ENCODE results near the gene RHBDD1.

RHBDD1 gene

DNA sequence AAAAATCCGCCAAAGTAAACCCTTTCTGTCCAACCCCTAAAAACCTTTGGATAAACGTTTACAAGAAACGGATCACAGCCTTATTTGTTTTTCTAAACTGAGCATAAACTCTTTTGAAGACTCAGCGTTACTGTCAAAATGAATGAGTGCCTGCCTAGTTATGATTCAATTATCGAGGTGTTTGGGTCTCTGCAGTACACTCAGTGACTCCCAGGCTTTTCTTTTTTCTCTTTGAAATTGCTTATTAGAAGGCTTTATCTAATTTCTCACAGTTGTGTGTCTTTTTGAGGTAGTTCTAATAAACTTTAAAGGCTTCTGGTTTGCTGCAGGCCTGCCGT is 663 bp downstream of the RHBDD1 start:
- Histone ChIP-seq H3F3A (ENCODE audit: control insufficient read depth, insufficient read depth) (peaks cover 17% of the 10 kb centered on the region), H3K79me2 (ENCODE audit: control insufficient read depth, low read length) (peaks cover 50% of the 10 kb centered on the region), H4K20me1 (ENCODE audit: control insufficient read depth, insufficient read depth, low read depth, low read length) (no peaks in the 10 kb centered on the region), H3K9me3 (ENCODE audit: control insufficient read depth, insufficient read depth, low read length) (peaks cover 9% of the 10 kb centered on the region), H3K36me3 (ENCODE audit: control insufficient read depth, low read length) (peaks cover 40% of the 10 kb centered on the region), H3K27me3 (ENCODE audit: control insufficient read depth, low read length) (no peaks in the 10 kb centered on the region), H3K4me3 (ENCODE audit: low read length) (peak overlapping the region; percentile 80), H3K9me2 (replicated peaks; ENCODE audit: control insufficient read depth, low read length) (no peaks in the 10 kb centered on the region), H3K4me2 (ENCODE audit: low read length) (peak overlapping the region; percentile 82), H3K27ac (ENCODE audit: low read depth, low read length) (peak overlapping the region; percentile 90), H3K4me1 (ENCODE audit: control insufficient read depth, low read length) (peaks cover 49% of the 10 kb centered on the region)
- no peak for TF ChIP-seq EZH2phosphoT487 (IDR thresholded peaks at IDR 0.05; ENCODE audit: borderline replicate concordance, low read length)
- TF ChIP-seq, protein P1, sequence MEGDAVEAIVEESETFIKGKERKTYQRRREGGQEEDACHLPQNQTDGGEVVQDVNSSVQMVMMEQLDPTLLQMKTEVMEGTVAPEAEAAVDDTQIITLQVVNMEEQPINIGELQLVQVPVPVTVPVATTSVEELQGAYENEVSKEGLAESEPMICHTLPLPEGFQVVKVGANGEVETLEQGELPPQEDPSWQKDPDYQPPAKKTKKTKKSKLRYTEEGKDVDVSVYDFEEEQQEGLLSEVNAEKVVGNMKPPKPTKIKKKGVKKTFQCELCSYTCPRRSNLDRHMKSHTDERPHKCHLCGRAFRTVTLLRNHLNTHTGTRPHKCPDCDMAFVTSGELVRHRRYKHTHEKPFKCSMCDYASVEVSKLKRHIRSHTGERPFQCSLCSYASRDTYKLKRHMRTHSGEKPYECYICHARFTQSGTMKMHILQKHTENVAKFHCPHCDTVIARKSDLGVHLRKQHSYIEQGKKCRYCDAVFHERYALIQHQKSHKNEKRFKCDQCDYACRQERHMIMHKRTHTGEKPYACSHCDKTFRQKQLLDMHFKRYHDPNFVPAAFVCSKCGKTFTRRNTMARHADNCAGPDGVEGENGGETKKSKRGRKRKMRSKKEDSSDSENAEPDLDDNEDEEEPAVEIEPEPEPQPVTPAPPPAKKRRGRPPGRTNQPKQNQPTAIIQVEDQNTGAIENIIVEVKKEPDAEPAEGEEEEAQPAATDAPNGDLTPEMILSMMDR (IDR thresholded peaks at IDR 0.05; ENCODE audit: low read depth, low read length, poor library complexity, severe bottlenecking) = no peak

DNA sequence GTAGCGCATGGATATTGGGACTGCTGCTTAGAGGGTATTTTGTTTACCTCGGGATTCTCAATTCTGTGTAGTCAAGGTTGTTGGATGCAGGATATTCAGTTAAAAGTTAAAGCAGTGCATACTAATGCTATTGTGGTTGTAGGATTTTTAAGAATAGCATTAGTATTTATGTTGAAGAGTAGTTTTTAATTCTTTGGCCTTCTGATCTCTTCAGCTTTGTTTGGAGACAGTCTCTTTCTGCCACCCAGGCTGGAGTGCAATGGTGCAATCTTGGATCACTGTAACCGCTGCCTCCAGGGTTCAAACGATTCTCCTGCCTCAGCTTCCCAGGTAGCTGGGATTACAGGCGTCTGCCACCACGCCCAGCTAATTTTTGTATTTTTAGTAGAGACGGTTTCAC is 1.5 kb downstream of the RHBDD1 start:
- H3K4me3 ChIP-seq (ENCODE audit: low read length) = peak overlapping the region; percentile 80
- peak overlapping the region; percentile 82 for H3K4me2 ChIP-seq (ENCODE audit: low read length)
- TF ChIP-seq, protein P1 (IDR thresholded peaks at IDR 0.05; ENCODE audit: low read depth, low read length, poor library complexity, severe bottlenecking) = no peak
- no peak for TF ChIP-seq EZH2phosphoT487 (IDR thresholded peaks at IDR 0.05; ENCODE audit: borderline replicate concordance, low read length)
- no peaks in the 10 kb centered on the region for H3K27me3 ChIP-seq (ENCODE audit: control insufficient read depth, low read length)
- H3K9me3 ChIP-seq (ENCODE audit: control insufficient read depth, insufficient read depth, low read length) = peaks cover 17% of the 10 kb centered on the region
- H3K4me1 ChIP-seq (ENCODE audit: control insufficient read depth, low read length) = peaks cover 57% of the 10 kb centered on the region
- H3F3A ChIP-seq (ENCODE audit: control insufficient read depth, insufficient read depth) = peaks cover 17% of the 10 kb centered on the region
- H4K20me1 ChIP-seq (ENCODE audit: control insufficient read depth, insufficient read depth, low read depth, low read length) = no peaks in the 10 kb centered on the region
- H3K79me2 ChIP-seq (ENCODE audit: control insufficient read depth, low read length) = peaks cover 58% of the 10 kb centered on the region
- no peaks in the 10 kb centered on the region for H3K9me2 ChIP-seq (replicated peaks; ENCODE audit: control insufficient read depth, low read length)
- peak overlapping the region; percentile 90 for H3K27ac ChIP-seq (ENCODE audit: low read depth, low read length)
- peaks cover 48% of the 10 kb centered on the region for H3K36me3 ChIP-seq (ENCODE audit: control insufficient read depth, low read length)

DNA sequence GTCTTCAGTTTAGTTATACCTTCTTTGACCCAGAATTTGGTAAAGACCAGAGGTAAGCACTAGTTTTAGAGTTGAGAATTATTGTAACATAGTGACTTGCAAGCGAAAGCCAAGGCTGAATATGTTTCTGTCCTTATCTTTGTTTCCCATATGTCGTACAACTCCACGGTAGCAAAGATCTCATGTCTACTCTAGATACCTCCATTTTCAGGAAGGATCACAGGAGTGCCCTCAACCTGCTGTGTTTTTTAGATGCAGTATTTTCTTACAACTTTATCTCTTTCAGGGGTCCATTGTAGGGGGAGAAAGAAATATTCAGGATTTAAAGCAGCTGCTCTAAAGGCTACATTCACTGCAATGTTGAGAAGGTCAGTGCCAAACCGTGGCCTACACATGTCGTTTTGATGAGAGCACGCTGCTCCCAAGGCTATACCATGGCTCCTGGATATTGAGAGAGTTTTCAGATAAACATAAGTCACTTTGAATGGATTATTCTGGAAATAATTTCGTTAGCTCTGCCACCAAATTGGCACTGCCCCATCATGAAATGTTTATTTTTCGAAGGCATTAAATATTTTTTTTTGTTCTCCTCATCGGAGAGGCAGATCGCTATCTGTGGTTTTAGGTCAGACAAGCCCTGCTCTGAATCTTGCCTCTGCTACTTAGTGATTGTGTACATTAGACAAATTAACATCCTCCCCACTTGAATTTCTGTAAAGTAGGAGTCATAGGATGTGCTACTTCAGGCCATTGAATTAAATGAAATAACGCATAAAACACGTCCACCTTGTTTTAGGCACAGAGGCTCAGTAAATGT is 2.1 kb downstream of the RHBDD1 start:
- TF ChIP-seq, protein P1 (IDR thresholded peaks at IDR 0.05; ENCODE audit: low read depth, low read length, poor library complexity, severe bottlenecking) = no peak
- TF ChIP-seq EZH2phosphoT487 (IDR thresholded peaks at IDR 0.05; ENCODE audit: borderline replicate concordance, low read length) = no peak
- peaks cover 64% of the 10 kb centered on the region for H3K4me1 ChIP-seq (ENCODE audit: control insufficient read depth, low read length)
- peaks cover 64% of the 10 kb centered on the region for H3K79me2 ChIP-seq (ENCODE audit: control insufficient read depth, low read length)
- peak overlapping the region; percentile 90 for H3K27ac ChIP-seq (ENCODE audit: low read depth, low read length)
- H3K27me3 ChIP-seq (ENCODE audit: control insufficient read depth, low read length) = no peaks in the 10 kb centered on the region
- peaks cover 17% of the 10 kb centered on the region for H3F3A ChIP-seq (ENCODE audit: control insufficient read depth, insufficient read depth)
- H3K4me3 ChIP-seq (ENCODE audit: low read length) = peak overlapping the region; percentile 80
- H3K9me3 ChIP-seq (ENCODE audit: control insufficient read depth, insufficient read depth, low read length) = peaks cover 22% of the 10 kb centered on the region
- H3K9me2 ChIP-seq (replicated peaks; ENCODE audit: control insufficient read depth, low read length) = no peaks in the 10 kb centered on the region
- peak overlapping the region; percentile 82 for H3K4me2 ChIP-seq (ENCODE audit: low read length)
- H3K36me3 ChIP-seq (ENCODE audit: control insufficient read depth, low read length) = peaks cover 52% of the 10 kb centered on the region
- H4K20me1 ChIP-seq (ENCODE audit: control insufficient read depth, insufficient read depth, low read depth, low read length) = no peaks in the 10 kb centered on the region
